Tibial nerve (tissue), 3 donors: Measurements from ENCODE around the gene MYOM3.

Source experiments
- POLR2A ChIP-seq, 2 donors: fragments of 450-650 bp; IDR thresholded peaks; one replicate each; pipeline ENCODE4 v1.6.1; 2017; ENCODE audit warnings: antibody characterized with exemption in 2 of 2, mild to moderate bottlenecking in 2 of 2, moderate library complexity in 2 of 2
- TF ChIP-seq, protein P1 (sequence below), 5 experiments: fragments of 200-600 bp in 3 of 5; fragments of 450-650 bp in 2 of 5; sonication (generic) in 3 of 5; IDR thresholded peaks; one replicate each; pipeline ENCODE4 v1.5.1; 2016 to 2019; ENCODE audit warnings: antibody characterized with exemption in 5 of 5, mild to moderate bottlenecking in 3 of 5, moderate library complexity in 2 of 5

DNA sequence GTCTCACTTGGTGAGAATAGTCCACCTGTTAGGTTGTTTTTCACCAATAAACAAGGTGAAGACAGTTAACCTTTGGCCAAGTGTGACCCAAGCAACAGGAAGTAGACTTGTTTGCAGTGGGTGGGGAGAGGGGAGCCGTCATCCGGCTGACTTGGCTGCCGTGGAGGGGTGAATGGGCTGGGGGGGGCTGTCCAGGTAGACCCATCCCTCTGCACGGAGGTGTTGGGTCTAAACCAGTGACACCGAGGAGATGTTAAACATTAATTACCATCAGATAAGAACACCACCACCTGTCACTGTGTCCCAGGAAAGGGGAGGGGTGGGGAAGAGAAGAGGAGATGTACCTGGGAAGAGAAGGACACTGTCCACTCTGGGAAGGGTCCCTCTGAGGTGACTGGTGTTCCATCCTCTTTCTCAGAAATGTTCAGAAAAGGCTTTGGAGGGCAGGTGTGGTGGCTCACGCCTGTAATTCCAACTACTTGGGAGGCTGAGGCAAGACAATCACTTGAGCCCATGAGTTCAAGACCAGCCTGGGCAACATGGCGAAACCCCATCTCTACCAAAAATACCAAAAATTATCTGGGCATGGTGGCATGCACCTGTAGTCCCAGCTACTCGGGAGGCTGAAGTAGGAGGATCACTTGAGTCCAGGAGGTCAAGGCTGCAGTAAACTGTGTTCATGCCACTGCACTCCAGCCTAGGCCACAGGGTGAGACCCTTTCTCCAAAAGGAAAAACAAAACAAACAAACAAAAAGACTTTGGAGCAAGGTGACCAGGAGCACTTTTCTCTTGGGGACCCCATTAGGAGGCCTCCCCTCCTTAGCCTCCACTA is 6.7 kb upstream of the MYOM3 start:
- TF ChIP-seq, protein P1, sequence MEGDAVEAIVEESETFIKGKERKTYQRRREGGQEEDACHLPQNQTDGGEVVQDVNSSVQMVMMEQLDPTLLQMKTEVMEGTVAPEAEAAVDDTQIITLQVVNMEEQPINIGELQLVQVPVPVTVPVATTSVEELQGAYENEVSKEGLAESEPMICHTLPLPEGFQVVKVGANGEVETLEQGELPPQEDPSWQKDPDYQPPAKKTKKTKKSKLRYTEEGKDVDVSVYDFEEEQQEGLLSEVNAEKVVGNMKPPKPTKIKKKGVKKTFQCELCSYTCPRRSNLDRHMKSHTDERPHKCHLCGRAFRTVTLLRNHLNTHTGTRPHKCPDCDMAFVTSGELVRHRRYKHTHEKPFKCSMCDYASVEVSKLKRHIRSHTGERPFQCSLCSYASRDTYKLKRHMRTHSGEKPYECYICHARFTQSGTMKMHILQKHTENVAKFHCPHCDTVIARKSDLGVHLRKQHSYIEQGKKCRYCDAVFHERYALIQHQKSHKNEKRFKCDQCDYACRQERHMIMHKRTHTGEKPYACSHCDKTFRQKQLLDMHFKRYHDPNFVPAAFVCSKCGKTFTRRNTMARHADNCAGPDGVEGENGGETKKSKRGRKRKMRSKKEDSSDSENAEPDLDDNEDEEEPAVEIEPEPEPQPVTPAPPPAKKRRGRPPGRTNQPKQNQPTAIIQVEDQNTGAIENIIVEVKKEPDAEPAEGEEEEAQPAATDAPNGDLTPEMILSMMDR (IDR thresholded peaks at IDR 0.05), result no peak
- TF ChIP-seq POLR2A (IDR thresholded peaks at IDR 0.05), result no peak
